HG02884 (cell line): ENCODE measurements around the gene CD40.

Experiments
- ATAC-seq: cut with Tn5 transposase; IDR thresholded peaks from one replicate; pipeline ENCODE4 v1.9.1; 2021; ENCODE audit warnings: mild to moderate bottlenecking, moderate library complexity; ENCODE audit not compliant: unreplicated experiment

CD40 gene

GRCh38 chr20:46117704-46118467 lies at the start of gene CD40:
Gene CD40, plus strand, starts transcription at chr20:46118314. Its CDS starts 30 bp downstream, at chr20:46118344.
- ATAC-seq: peak; percentile 51

GRCh38 chr20:46070215-46070900 lies 47.8 kb upstream of the CD40 start:
- ATAC-seq: no peak

- ATAC-seq: no peak
Observed at GRCh38 chr20:46071573-46071972, 46.5 kb upstream of the CD40 start.

DNA sequence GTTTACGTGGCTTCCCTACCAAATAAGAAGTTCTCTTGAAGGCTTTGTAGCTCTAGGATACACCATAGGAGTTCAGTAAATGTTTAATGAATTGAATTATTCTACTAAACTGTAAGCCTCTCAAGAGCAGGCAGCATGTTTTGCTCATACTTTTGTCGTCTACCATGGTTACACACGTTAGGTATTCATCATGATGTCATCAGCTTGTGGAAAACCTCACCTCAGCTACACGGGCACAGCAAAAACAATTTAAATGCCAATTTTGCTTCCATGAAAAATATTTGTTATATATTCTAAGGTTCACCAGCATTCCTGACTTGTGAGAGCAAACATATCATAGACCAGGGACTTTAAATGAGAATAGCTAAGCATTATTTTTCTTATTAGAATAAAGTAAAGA lies 45.1 kb upstream of the CD40 start:
- ATAC-seq: no peak

GRCh38 chr20:46073443-46073842 lies 44.7 kb upstream of the CD40 start:
- ATAC-seq: no peak

- no peak for ATAC-seq
Observed at GRCh38 chr20:46074006-46074405, 44.1 kb upstream of the CD40 start.

GRCh38 chr20:46076806-46077205 lies 41.3 kb upstream of the CD40 start:
- no peak for ATAC-seq

- no peak for ATAC-seq
Observed at GRCh38 chr20:46077642-46078305, 40.3 kb upstream of the CD40 start.

DNA sequence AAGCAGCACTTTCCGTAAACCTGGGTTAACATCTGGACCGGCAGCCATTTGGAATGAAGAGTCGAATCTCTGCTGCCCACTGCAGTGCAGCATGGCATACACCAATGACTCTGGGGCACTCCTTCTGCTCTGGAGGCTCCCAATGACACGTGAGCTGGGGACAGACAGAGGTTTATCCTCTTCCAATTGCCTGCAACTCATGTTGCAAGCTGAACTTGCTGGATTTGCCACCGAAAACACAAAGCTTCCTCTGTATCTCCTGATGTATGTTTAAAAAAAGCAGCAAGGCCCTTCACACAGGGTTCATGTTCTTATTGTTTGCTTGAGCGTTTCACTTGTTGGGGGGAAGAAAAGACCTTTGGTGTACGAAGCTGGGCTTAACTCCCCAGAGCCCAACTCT lies 39.2 kb upstream of the CD40 start:
- ATAC-seq: no peak

DNA sequence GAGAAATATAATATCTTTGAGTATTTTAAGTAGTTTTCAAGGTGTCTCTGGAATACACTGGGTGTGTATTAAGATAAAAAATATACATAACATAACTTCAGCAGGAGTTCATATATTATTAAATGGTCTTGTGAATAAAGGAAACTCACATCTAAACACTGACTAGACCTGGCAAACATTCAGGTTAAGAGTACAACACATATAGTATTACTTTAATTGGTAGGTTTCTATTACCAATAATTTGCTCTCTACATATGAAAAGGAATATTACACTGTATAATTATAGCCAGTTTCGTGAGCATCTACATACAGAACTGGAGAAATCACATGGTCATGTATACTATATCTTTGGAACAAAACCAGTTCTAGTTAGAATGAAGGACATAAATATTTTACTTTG lies 37.0 kb upstream of the CD40 start:
- ATAC-seq: no peak

GRCh38 chr20:46083101-46083500 lies 35.0 kb upstream of the CD40 start:
- no peak for ATAC-seq

- no peak for ATAC-seq
Observed at GRCh38 chr20:46083531-46084061, 34.5 kb upstream of the CD40 start.

DNA sequence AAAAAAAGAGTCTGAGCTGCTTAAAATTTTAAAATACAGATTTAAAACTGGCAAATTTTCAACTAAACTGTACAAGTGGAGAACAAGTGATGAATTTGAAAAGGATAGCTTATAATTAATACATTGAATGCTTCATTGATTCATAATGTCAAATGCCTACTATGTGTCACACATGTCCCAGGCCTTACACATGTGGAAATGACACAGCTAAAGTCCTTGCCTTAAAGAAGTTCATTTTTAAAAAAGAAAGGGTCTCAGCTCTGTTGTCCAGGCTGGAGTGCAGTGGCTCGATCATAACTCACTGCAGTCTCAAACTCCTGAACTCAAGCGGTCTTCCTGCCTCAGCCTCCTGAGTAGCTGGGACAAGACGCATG lies 33.3 kb upstream of the CD40 start:
- no peak for ATAC-seq

DNA sequence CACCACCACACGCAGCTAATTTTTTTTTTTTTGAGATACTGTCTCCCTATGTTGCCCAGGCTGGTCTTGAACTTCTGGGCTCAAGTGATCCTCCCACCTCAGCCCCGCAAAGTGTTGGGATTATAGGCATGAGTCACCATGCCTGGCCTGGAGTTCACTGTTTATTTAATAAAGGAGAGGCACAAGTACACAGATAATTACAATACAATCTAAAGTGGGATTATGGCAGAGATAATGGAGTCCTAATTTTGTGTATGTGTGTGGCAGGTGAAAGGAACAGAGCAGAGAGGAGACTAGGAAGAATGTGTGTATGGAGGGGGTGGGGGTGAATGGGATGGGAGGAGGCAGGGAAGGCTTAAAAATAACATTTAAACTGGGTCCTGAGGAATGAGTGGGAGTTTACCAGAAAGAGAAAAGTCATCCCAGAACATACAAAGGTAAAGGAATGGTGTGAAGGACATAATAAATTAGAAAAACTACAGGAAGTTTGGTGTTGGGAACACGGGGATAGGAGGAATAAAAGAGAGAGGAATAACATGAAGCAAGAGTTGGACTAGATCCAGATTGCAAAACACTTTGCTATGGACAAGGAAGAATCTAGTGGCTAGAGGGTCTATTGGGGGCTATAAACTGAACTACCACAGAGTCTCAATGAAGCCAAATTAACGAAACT lies 32.8 kb upstream of the CD40 start:
- no peak for ATAC-seq

DNA sequence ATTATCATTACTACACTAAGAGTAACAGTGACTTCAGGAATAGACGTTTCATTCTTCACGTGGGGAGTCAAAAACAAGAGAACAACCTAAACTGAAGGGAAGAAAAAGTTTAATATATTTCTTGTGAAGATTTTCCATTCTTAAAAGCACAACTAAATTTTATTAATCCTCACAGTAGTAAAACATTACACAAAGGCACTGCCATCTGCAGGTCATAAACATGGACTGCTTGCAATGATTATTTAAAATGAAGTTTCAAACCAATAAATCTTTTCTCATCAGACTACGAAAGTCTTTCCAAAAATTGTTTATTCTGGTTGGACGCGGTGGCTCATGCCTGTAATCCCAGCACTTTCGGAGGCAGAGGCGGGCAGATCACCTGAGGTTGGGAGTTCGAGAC lies 31.0 kb upstream of the CD40 start:
- no peak for ATAC-seq

DNA sequence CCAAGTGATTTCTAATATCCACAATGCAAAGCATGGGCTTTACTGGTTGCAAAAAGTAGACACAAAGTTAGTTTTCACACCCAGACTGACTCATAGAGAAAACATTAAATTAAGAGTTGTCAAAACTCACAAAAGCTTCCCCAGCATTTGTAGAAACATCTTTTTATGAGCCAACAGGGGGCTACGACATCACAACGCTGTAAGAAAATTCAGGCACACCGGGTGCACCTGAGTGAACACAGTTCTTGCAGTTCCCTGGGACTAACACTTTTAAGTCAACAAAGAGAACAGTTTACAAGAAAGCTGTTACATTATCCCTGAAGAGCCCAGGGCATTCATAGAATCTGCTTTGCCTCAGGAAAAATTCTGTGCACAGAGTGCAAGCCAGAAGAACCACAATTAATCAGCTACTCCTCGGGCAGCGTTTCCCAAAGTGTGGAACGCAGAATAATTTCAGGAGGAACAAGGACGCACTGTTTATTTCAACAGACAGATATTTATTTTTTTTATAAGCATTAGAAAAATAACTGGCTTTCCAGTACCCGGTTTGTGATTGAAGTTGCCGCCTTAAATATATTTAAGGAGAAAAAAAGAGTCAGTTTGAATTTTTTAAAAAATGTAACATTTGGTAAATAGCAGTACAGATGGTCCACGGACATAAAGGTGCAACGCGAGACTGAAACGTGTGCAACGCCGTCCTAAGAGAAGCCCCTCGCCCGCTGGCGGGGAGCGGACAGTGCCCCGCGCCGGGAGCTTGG lies 29.5 kb upstream of the CD40 start:
- no peak for ATAC-seq

DNA sequence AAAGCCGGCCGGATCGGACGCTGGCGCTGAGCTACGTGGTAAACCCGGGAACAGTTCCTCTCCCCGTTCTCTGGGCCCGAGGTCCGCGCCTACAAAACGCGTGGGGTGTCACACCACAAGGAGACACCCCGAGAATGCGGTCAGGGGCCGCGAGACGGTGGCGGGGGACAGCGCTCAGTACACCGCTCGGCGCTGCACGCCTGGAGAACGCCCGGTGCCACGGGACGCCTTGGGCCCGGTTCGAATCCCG lies 29.0 kb upstream of the CD40 start:
- peak; percentile 30 for ATAC-seq

DNA sequence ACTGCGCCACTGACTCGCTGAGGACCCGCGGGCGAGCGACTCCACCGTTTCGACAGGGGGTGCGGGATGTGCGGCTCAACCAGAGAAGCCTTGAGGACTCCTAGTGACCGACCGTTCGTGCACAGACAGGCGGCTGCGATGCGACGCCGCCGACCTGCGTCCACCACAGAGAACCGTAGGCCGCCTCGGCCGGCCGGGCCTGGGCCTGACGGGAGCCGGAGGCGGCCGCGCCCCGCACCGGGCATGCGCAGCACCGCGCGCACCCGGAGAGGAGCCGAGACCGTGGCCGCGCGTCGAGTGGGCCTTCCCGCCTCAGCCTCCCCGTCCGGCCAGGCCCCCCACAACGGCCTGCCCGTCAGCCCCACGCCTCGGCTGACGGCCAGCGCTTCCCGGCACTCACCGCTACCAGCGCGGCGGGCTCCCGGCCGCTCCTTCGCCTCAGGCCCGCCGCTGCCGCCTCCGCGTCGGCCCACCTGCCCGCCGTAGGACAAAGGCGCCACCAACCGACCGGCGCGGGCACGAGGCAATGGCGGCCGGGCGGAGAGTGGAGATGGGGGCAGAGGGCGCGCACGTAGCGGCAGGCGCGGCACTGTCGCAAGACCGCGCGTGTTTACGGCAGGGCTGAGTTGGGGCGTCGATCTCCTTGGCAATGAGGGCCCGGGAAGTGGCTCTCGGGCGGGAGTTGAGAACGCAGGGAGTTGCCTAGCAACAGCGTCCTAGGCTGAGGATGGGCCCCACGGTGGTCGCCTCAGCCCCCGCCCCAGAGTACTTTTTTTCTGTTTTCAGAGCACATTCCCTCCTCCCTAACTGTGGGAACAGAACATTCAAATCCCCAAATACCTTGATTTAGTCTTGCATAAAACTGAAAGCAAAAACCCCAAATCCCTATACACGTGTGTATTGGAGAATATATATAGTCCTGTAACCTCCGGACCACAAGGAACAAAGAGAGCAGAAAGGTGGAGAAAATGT lies 28.4 kb upstream of the CD40 start, which contains the start of gene NCOA5:
Gene NCOA5 (minus strand): TSS at position 546 of the 972 bp plus-strand sequence. CDS start 10,538 bp downstream, outside the sequence.
- peak; percentile 59 for ATAC-seq
